Natural killer cell (primary cell): ENCODE data around the gene SPPL3. TPM values are rescaled to one million over a fixed set of nuclear protein-coding genes. Genes with fewer than 3 reads are reported as not detected.

Experiments used
- ATAC-seq, 3 donors: fragments of 150-1000 bp in 2 of 3; fragments of 200-7000 bp in 1 of 3; cut with Tn5 transposase; 1 replicate in 1 of 3; 2 replicates in 2 of 3; pipeline ENCODE4 v1.10.0; 2021; ENCODE audit warnings: mild to moderate bottlenecking in 2 of 3, moderate library complexity in 2 of 3
- DNase-seq, 2 donors: peaks; one replicate each; pipeline versions ENCODE4 v3.0.0 to v3.0.0-alpha.2; 2013 to 2021; ENCODE audit warnings: mixed read lengths in 1 of 2
- H3K27ac ChIP-seq: one replicate; pipeline ENCODE4 v1.5.1; 2013; ENCODE audit warnings: mild to moderate bottlenecking, low read length
- H3K27me3 ChIP-seq: one replicate; pipeline ENCODE4 v1.6.1; 2013; ENCODE audit warnings: low read length; ENCODE audit not compliant: control insufficient read depth, insufficient read depth
- H3K36me3 ChIP-seq: one replicate; pipeline ENCODE4 v1.6.1; 2013; ENCODE audit warnings: low read length; ENCODE audit not compliant: control insufficient read depth, insufficient read depth
- H3K4me1 ChIP-seq: one replicate; pipeline ENCODE4 v1.6.1; 2013; ENCODE audit warnings: low read length; ENCODE audit not compliant: control insufficient read depth, insufficient read depth
- H3K4me3 ChIP-seq: one replicate; pipeline ENCODE4 v1.5.1; 2013; ENCODE audit warnings: low read length
- H3K9me3 ChIP-seq: one replicate; pipeline ENCODE4 v1.6.1; 2013; ENCODE audit warnings: low read length; ENCODE audit not compliant: control insufficient read depth, insufficient read depth
- H3K27ac Mint-ChIP-seq, 2 donors: one replicate each; pipeline ENCODE4 v1.8.0; 2022; ENCODE audit warnings: mild to moderate bottlenecking in 2 of 2, mixed read lengths in 2 of 2, moderate library complexity in 1 of 2
- H3K27me3 Mint-ChIP-seq, 2 donors: one replicate each; pipeline ENCODE4 v1.8.0; 2022; ENCODE audit warnings: low read depth in 2 of 2, mixed read lengths in 2 of 2
- H3K36me3 Mint-ChIP-seq: one replicate; pipeline ENCODE4 v1.8.0; 2022; ENCODE audit warnings: mixed read lengths
- H3K4me1 Mint-ChIP-seq, 2 donors: one replicate each; pipeline ENCODE4 v1.8.0; 2022; ENCODE audit warnings: mixed read lengths in 2 of 2
- H3K4me3 Mint-ChIP-seq: one replicate; pipeline ENCODE4 v1.8.0; 2022; ENCODE audit warnings: mild to moderate bottlenecking, moderate library complexity, mixed read lengths
- H3K9me3 Mint-ChIP-seq, 2 donors: one replicate each; pipeline ENCODE4 v1.8.0; 2022; ENCODE audit warnings: mixed read lengths in 2 of 2
- CTCF ChIP-seq: fragments of 200-600 bp; IDR thresholded peaks from one replicate; pipeline ENCODE4 v1.8.0; 2022; ENCODE audit warnings: antibody characterized with exemption
- WGBS: methylation state at CpG from one replicate; pipeline ENCODE4 v1.1.7; 2013; ENCODE audit warnings: missing lambda C conversion rate; ENCODE audit not compliant: insufficient coverage; 5-methylcytosine and 5-hydroxymethylcytosine counted together
- intact Hi-C: fragments of 100-400 bp; cut with micrococcal nuclease; formaldehyde crosslinking; loops from one replicate; pipeline ENCODE4 v1.14.2; 2022
- total RNA-seq, 4 donors: library from RNA; stranded (reverse); fragments of 120-200 nt in 1 of 4; gene quantifications; one replicate each; pipeline versions ENCODE4 v1.2.3 to v1.2.4, GENCODE V29; 2013 to 2022

SPPL3 gene
- total RNA-seq, 3 donors from 2014 or later (not counting 1 experiment from before 2014, with no cell fraction given), result 31.5 to 40.2 (median 39.9) TPM

GRCh38 chr12:120739821-120740613 lies 164.1 kb downstream of the SPPL3 start:
- H3K27me3 Mint-ChIP-seq, result no peaks in the 10 kb centered on the region
- Histone ChIP-seq H3K4me1 (no peaks in the 10 kb centered on the region), H3K9me3 (no peaks in the 10 kb centered on the region), H3K27me3 (no peaks in the 10 kb centered on the region), H3K27ac (no peak overlapping the region), H3K4me3 (no peak overlapping the region), H3K36me3 (peaks cover 3% of the 10 kb centered on the region)
- H3K27ac Mint-ChIP-seq, result no peak overlapping the region
- H3K9me3 Mint-ChIP-seq, result no peaks in the 10 kb centered on the region
- DNase-seq (no peak), ATAC-seq (no peak)
- 94% methylated on average over 16 of the region's 16 CpGs for WGBS
- no peak overlapping the region for H3K4me3 Mint-ChIP-seq
- intact Hi-C loops, result no loop called here
- no peaks in the 10 kb centered on the region for H3K36me3 Mint-ChIP-seq
- no peak for TF ChIP-seq CTCF
- no peaks in the 10 kb centered on the region for H3K4me1 Mint-ChIP-seq

GRCh38 chr12:120739031-120739762 lies 165.0 kb downstream of the SPPL3 start:
- Mint-ChIP-seq H3K27me3 (no peaks in the 10 kb centered on the region), H3K9me3 (no peaks in the 10 kb centered on the region), H3K4me1 (peaks cover 0 to 1% of the 10 kb centered on the region in 2 donors), H3K27ac (no peak overlapping the region), H3K36me3 (no peaks in the 10 kb centered on the region), H3K4me3 (no peak overlapping the region)
- intact Hi-C loops, result no loop called here
- H3K27me3 ChIP-seq, result no peaks in the 10 kb centered on the region
- peaks cover 3% of the 10 kb centered on the region for H3K36me3 ChIP-seq
- H3K9me3 ChIP-seq, result no peaks in the 10 kb centered on the region
- no peak for ATAC-seq
- DNase-seq, result no peak
- H3K27ac ChIP-seq, result no peak overlapping the region
- H3K4me1 ChIP-seq, result no peaks in the 10 kb centered on the region
- H3K4me3 ChIP-seq, result no peak overlapping the region
- WGBS, result 95% methylated on average over 38 of the region's 38 CpGs
- TF ChIP-seq CTCF, result no peak

GRCh38 chr12:120738252-120739030 lies 165.7 kb downstream of the SPPL3 start:
- Histone ChIP-seq H3K9me3 (no peaks in the 10 kb centered on the region), H3K4me3 (no peak overlapping the region), H3K4me1 (no peaks in the 10 kb centered on the region), H3K27ac (no peak overlapping the region), H3K27me3 (no peaks in the 10 kb centered on the region), H3K36me3 (peaks cover 3% of the 10 kb centered on the region)
- no peak for DNase-seq
- H3K36me3 Mint-ChIP-seq, result no peaks in the 10 kb centered on the region
- no peak for TF ChIP-seq CTCF
- H3K9me3 Mint-ChIP-seq, result no peaks in the 10 kb centered on the region
- H3K4me3 Mint-ChIP-seq, result no peak overlapping the region
- H3K27ac Mint-ChIP-seq, result no peak overlapping the region
- intact Hi-C loops, result no loop called here
- no peak for ATAC-seq
- WGBS, result 93% methylated on average over 31 of the region's 31 CpGs
- no peaks in the 10 kb centered on the region for H3K27me3 Mint-ChIP-seq
- H3K4me1 Mint-ChIP-seq, result peaks cover 0 to 4% of the 10 kb centered on the region in 2 donors
